MV-4-11 (cell line): ENCODE data around the gene BRCC3.

ENCODE experiments used
- DNase-seq: peaks from one replicate; lab custom pipeline; 2025; lab: John Stamatoyannopoulos, UW

BRCC3 gene

GRCh38 chrX:155070975-155071693 is at the start of gene BRCC3, which contains the start of the genes CMC4 and MTCP1:
Gene BRCC3 (plus strand): TSS chrX:155071508. CDS start chrX:155071528, 20 bp downstream.
Gene CMC4 (minus strand): TSS chrX:155071136. CDS start chrX:155064023, 7,113 bp downstream.
Gene MTCP1 (minus strand): TSS chrX:155071136. CDS start chrX:155066010, 5,126 bp downstream.
- DNase-seq: peak; percentile 68

GRCh38 chrX:155022585-155022984 is 48.7 kb upstream of the BRCC3 start, which contains the start of gene F8:
Gene F8 (minus strand): TSS chrX:155022723. CDS start chrX:155022552, 171 bp downstream.
- DNase-seq: no peak

GRCh38 chrX:155023907-155024833 is 47.1 kb upstream of the BRCC3 start:
- no peak for DNase-seq

- no peak for DNase-seq
Measured at GRCh38 chrX:155026420-155026726, 44.9 kb upstream of the BRCC3 start.

- peak; percentile 92 for DNase-seq
Measured at GRCh38 chrX:155026727-155027508, 44.4 kb upstream of the BRCC3 start, which contains the start of gene FUNDC2. Gene FUNDC2 (plus strand): TSS chrX:155026844. CDS start chrX:155026939, 95 bp downstream.

GRCh38 chrX:155027509-155028066 is 43.7 kb upstream of the BRCC3 start:
- DNase-seq: peak; percentile 54

GRCh38 chrX:155028129-155028528 is 43.2 kb upstream of the BRCC3 start:
- DNase-seq: no peak

GRCh38 chrX:155028877-155029291 is 42.4 kb upstream of the BRCC3 start:
- DNase-seq: no peak

GRCh38 chrX:155031657-155032056 is 39.7 kb upstream of the BRCC3 start:
- no peak for DNase-seq

GRCh38 chrX:155035688-155036087 is 35.6 kb upstream of the BRCC3 start:
- DNase-seq: no peak

GRCh38 chrX:155046129-155046810 is 25.0 kb upstream of the BRCC3 start:
- DNase-seq: no peak

GRCh38 chrX:155046811-155047528 is 24.3 kb upstream of the BRCC3 start:
- DNase-seq: no peak

GRCh38 chrX:155048977-155049619 is 22.2 kb upstream of the BRCC3 start:
- peak; percentile 15 for DNase-seq

- no peak for DNase-seq
Measured at GRCh38 chrX:155052738-155053498, 18.4 kb upstream of the BRCC3 start.

- DNase-seq: no peak
Measured at GRCh38 chrX:155053656-155054055, 17.7 kb upstream of the BRCC3 start.

- DNase-seq: no peak
Measured at GRCh38 chrX:155054255-155054654, 17.1 kb upstream of the BRCC3 start.

GRCh38 chrX:155055494-155055893 is 15.8 kb upstream of the BRCC3 start:
- no peak for DNase-seq

- no peak for DNase-seq
Measured at GRCh38 chrX:155056471-155056870, 14.8 kb upstream of the BRCC3 start.
